H1 (cell line): ENCODE results near the gene RNF133. TPM values are rescaled to one million over a fixed set of nuclear protein-coding genes. Genes with fewer than 3 reads are reported as not detected.

ENCODE experiments used
- BACH1 ChIP-seq: IDR thresholded peaks from 2 replicates; pipeline ENCODE4 v1.6.1; 2012; ENCODE audit warnings: low read length, improper control_type of control experiment
- MAX ChIP-seq: IDR thresholded peaks from 2 replicates; pipeline ENCODE4 v1.6.1; 2012; ENCODE audit warnings: inconsistent platforms
- RBBP5 ChIP-seq: IDR thresholded peaks from 2 replicates; pipeline ENCODE4 v1.7.1; 2012; ENCODE audit warnings: low read depth, mild to moderate bottlenecking, inconsistent platforms, low read length, moderate library complexity, borderline replicate concordance
- polyA plus RNA-seq, 7 experiments: library from polyadenylated mRNA; depleted of rRNA in 3 of 7; stranded (reverse) in 5 of 7; unstranded in 2 of 7; fragments of >200 nt in 5 of 7; fragments of 200-250 nt in 2 of 7; gene quantifications; 1 replicate in 5 of 7; 2 replicates in 1 of 7; 4 replicates in 1 of 7; pipeline versions ENCODE4 v1.2.1 to v1.2.3, GENCODE V29; 2011 to 2013; ENCODE audit warnings: missing spikeins in 2 of 7, mixed read lengths in 2 of 7
- total RNA-seq: library from RNA; stranded (reverse); fragmentation: NEBNext Ultra II Directional; extraction: Animal tissue kit (Norgen Biotek cat#: 25700); gene quantifications from 2 replicates; pipeline ENCODE4 v1.2.1, GENCODE V29; 2021
- TF ChIP-seq, protein P1 (sequence below): IDR thresholded peaks from 2 replicates; pipeline ENCODE4 v1.6.1; 2011; ENCODE audit warnings: low read length, improper control_type of control experiment

Gene RNF133
- total and polyA plus RNA-seq, 2 of the 8 experiments (the other 6 are each of a cell fraction or from before 2014, with no cell fraction given), result 0.09 to 0.39 TPM

GRCh38 chr7:122694697-122695096 is 4.2 kb downstream of the RNF133 start (continued):
- TF ChIP-seq, protein P1, sequence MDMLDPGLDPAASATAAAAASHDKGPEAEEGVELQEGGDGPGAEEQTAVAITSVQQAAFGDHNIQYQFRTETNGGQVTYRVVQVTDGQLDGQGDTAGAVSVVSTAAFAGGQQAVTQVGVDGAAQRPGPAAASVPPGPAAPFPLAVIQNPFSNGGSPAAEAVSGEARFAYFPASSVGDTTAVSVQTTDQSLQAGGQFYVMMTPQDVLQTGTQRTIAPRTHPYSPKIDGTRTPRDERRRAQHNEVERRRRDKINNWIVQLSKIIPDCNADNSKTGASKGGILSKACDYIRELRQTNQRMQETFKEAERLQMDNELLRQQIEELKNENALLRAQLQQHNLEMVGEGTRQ, result no peak
- TF ChIP-seq BACH1, result no peak
- no peak for TF ChIP-seq RBBP5
- no peak for TF ChIP-seq MAX
